HEK293 (cell line): ENCODE measurements around the gene SORT1.

Experiments used
- CTCF ChIA-PET: fragments of 350-600 bp; formaldehyde crosslinking; extraction: SDS; loops from one replicate; lab custom pipeline; 2021; ENCODE audit warnings: antibody characterized with exemption; lab: Yijun Ruan, JAX
- POLR2A ChIA-PET: fragments of 300-600 bp; formaldehyde crosslinking; extraction: SDS; loops from one replicate; lab custom pipeline; 2020; ENCODE audit warnings: antibody characterized with exemption, inconsistent platforms; lab: Yijun Ruan, JAX
- H3K27ac ChIP-seq: fragments of 200-500 bp; sonication (Bioruptor generic); 2 replicates; pipeline ENCODE4 v1.5.1; 2014; ENCODE audit warnings: low read depth, low read length, control low read depth, inconsistent platforms; ENCODE audit errors: extremely low read depth
- H3K36me3 ChIP-seq, 2 experiments: fragments of 200-500 bp in 1 of 2; sonication (Bioruptor generic) in 1 of 2; 1 replicate in 1 of 2; 2 replicates in 1 of 2; pipeline ENCODE4 v1.5.1; 2014 to 2017; ENCODE audit warnings: inconsistent platforms in 2 of 2, low read length in 2 of 2; ENCODE audit not compliant: control insufficient read depth in 2 of 2, insufficient read depth in 1 of 2
- H3K4me1 ChIP-seq: fragments of 200-500 bp; sonication (Bioruptor generic); 2 replicates; pipeline ENCODE4 v1.5.1; 2014; ENCODE audit warnings: mild to moderate bottlenecking, low read length, inconsistent platforms; ENCODE audit not compliant: control insufficient read depth, insufficient read depth
- H3K4me3 ChIP-seq: 2 replicates; pipeline ENCODE4 v1.5.1; 2011; ENCODE audit warnings: low read depth, mild to moderate bottlenecking, control low read depth, low read length, moderate library complexity
- H3K9me3 ChIP-seq: fragments of 200-500 bp; sonication (Bioruptor generic); 2 replicates; pipeline ENCODE4 v1.5.1; 2014; ENCODE audit warnings: low read depth, low read length, inconsistent platforms; ENCODE audit not compliant: control insufficient read depth, insufficient read depth
- FEZF1 ChIP-seq: fragments of 450-650 bp; formaldehyde crosslinking; IDR thresholded peaks from 2 replicates; pipeline ENCODE4 v1.5.1; 2016; ENCODE audit warnings: missing biosample characterization, missing genetic modification characterization
- HIC1 ChIP-seq: fragments of 450-650 bp; formaldehyde crosslinking; IDR thresholded peaks from 2 replicates; pipeline ENCODE4 v1.5.1; 2016; ENCODE audit warnings: missing biosample characterization, missing genetic modification characterization
- KLF10 ChIP-seq: fragments of 450-650 bp; IDR thresholded peaks from 2 replicates; pipeline ENCODE4 v1.5.1; 2018; ENCODE audit warnings: missing biosample characterization, mild to moderate bottlenecking, missing genetic modification characterization
- KLF16 ChIP-seq: fragments of 450-650 bp; formaldehyde crosslinking; IDR thresholded peaks from 2 replicates; pipeline ENCODE4 v1.5.1; 2017; ENCODE audit warnings: missing biosample characterization, missing genetic modification characterization
- KLF7 ChIP-seq: fragments of 450-650 bp; formaldehyde crosslinking; IDR thresholded peaks from 2 replicates; pipeline ENCODE4 v1.5.1; 2016; ENCODE audit warnings: missing biosample characterization, missing genetic modification characterization, borderline replicate concordance
- OSR2 ChIP-seq: fragments of 450-650 bp; formaldehyde crosslinking; IDR thresholded peaks from 2 replicates; pipeline ENCODE4 v1.5.1; 2016; ENCODE audit warnings: missing biosample characterization, missing genetic modification characterization
- PRDM10 ChIP-seq: fragments of 450-650 bp; formaldehyde crosslinking; IDR thresholded peaks from 2 replicates; pipeline ENCODE4 v1.5.1; 2016; ENCODE audit warnings: missing biosample characterization, missing genetic modification characterization
- YY1 ChIP-seq: fragments of 450-650 bp; formaldehyde crosslinking; IDR thresholded peaks from 2 replicates; pipeline ENCODE4 v1.5.1; 2018; ENCODE audit warnings: missing biosample characterization, missing genetic modification characterization
- ZBTB17 ChIP-seq: fragments of 450-650 bp; formaldehyde crosslinking; IDR thresholded peaks from 2 replicates; pipeline ENCODE4 v1.5.1; 2016; ENCODE audit warnings: missing biosample characterization, missing genetic modification characterization
- ZBTB20 ChIP-seq: fragments of 450-650 bp; formaldehyde crosslinking; IDR thresholded peaks from 2 replicates; pipeline ENCODE4 v1.5.1; 2016; ENCODE audit warnings: missing biosample characterization, missing genetic modification characterization
- ZBTB48 ChIP-seq: fragments of 450-650 bp; formaldehyde crosslinking; IDR thresholded peaks from 2 replicates; pipeline ENCODE4 v1.5.1; 2016; ENCODE audit warnings: missing biosample characterization, missing genetic modification characterization
- ZBTB6 ChIP-seq: fragments of 450-650 bp; formaldehyde crosslinking; IDR thresholded peaks from 2 replicates; pipeline ENCODE4 v1.5.1; 2017; ENCODE audit warnings: missing biosample characterization, missing genetic modification characterization
- ZNF121 ChIP-seq: fragments of 450-650 bp; formaldehyde crosslinking; IDR thresholded peaks from 2 replicates; pipeline ENCODE4 v1.5.1; 2016; ENCODE audit warnings: missing biosample characterization, missing genetic modification characterization
- ZNF132 ChIP-seq: fragments of 450-650 bp; formaldehyde crosslinking; IDR thresholded peaks from 2 replicates; pipeline ENCODE4 v1.5.1; 2017; ENCODE audit warnings: missing biosample characterization, missing genetic modification characterization, borderline replicate concordance
- ZNF133 ChIP-seq: fragments of 450-650 bp; formaldehyde crosslinking; IDR thresholded peaks from 2 replicates; pipeline ENCODE4 v1.5.1; 2016; ENCODE audit warnings: missing biosample characterization, missing genetic modification characterization
- ZNF146 ChIP-seq: fragments of 450-650 bp; formaldehyde crosslinking; IDR thresholded peaks from 2 replicates; pipeline ENCODE4 v1.5.1; 2016; ENCODE audit warnings: missing biosample characterization, missing genetic modification characterization
- ZNF175 ChIP-seq: fragments of 450-650 bp; formaldehyde crosslinking; IDR thresholded peaks from 2 replicates; pipeline ENCODE4 v1.5.1; 2016; ENCODE audit warnings: missing biosample characterization, missing genetic modification characterization
- ZNF266 ChIP-seq: fragments of 450-650 bp; formaldehyde crosslinking; IDR thresholded peaks from 2 replicates; pipeline ENCODE4 v1.5.1; 2016; ENCODE audit warnings: missing biosample characterization, missing genetic modification characterization, low read depth
- ZNF398 ChIP-seq: fragments of 450-650 bp; formaldehyde crosslinking; IDR thresholded peaks from 2 replicates; pipeline ENCODE4 v1.5.1; 2017; ENCODE audit warnings: missing biosample characterization, missing genetic modification characterization
- ZNF404 ChIP-seq: fragments of 450-650 bp; formaldehyde crosslinking; IDR thresholded peaks from 2 replicates; pipeline ENCODE4 v1.5.1; 2017; ENCODE audit warnings: missing biosample characterization, missing genetic modification characterization
- ZNF473 ChIP-seq: fragments of 450-650 bp; formaldehyde crosslinking; IDR thresholded peaks from 2 replicates; pipeline ENCODE4 v1.5.1; 2017; ENCODE audit warnings: missing biosample characterization, missing genetic modification characterization
- ZNF488 ChIP-seq: fragments of 450-650 bp; formaldehyde crosslinking; IDR thresholded peaks from 2 replicates; pipeline ENCODE4 v1.5.1; 2016; ENCODE audit warnings: missing biosample characterization, missing genetic modification characterization
- ZNF571 ChIP-seq: fragments of 450-650 bp; formaldehyde crosslinking; IDR thresholded peaks from 2 replicates; pipeline ENCODE4 v1.5.0; 2017; ENCODE audit warnings: missing biosample characterization, missing genetic modification characterization
- ZNF624 ChIP-seq: fragments of 450-650 bp; formaldehyde crosslinking; IDR thresholded peaks from 2 replicates; pipeline ENCODE4 v1.5.1; 2017; ENCODE audit warnings: missing biosample characterization, missing genetic modification characterization
- ZNF660 ChIP-seq: fragments of 450-650 bp; IDR thresholded peaks from 2 replicates; pipeline ENCODE4 v1.5.1; 2018; ENCODE audit warnings: missing biosample characterization, mild to moderate bottlenecking, missing genetic modification characterization
- ZNF76 ChIP-seq: fragments of 450-650 bp; formaldehyde crosslinking; IDR thresholded peaks from 2 replicates; pipeline ENCODE4; 2016; ENCODE audit warnings: low read depth, missing biosample characterization, missing genetic modification characterization, borderline replicate concordance

The SORT1 gene

GRCh38 chr1:109399326-109399957 lies 1.7 kb upstream of the SORT1 start (continued):
- TF ChIP-seq ZNF488 = no peak
- no peak for TF ChIP-seq YY1
- TF ChIP-seq ZNF473 (tag by site-specific recombination) = no peak

GRCh38 chr1:109398343-109399225 lies 866 bp upstream of the SORT1 start:
- H3K4me1 ChIP-seq = peaks cover 8% of the 10 kb centered on the region
- H3K4me3 ChIP-seq = peak overlapping the region; percentile 67
- H3K36me3 ChIP-seq = peaks cover 16 to 25% of the 10 kb centered on the region in 2 experiments
- no peaks in the 10 kb centered on the region for H3K9me3 ChIP-seq
- ChIA-PET CTCF (interaction anchor here (0.6 to 7.8 kb wide), 71 partner anchors 7 to 1562 kb away, joined by 3 to 126 read pairs (median 4); partner anchors contain the start of genes CELSR2, CYB561D1, MYBPHL and PRPF38B), POLR2A (interaction anchor here (0.9 to 3.7 kb wide), 13 partner anchors 12 to 299 kb away, joined by 3 to 30 read pairs (median 7); partner anchors contain the start of genes CELSR2 and PSRC1)
- H3K27ac ChIP-seq = peak overlapping the region; percentile 53; the same call in 1 of the 2 replicates
- no peak for TF ChIP-seq FEZF1
- no peak for TF ChIP-seq KLF7
- TF ChIP-seq KLF10 = no peak
- peak; percentile 29; the same call in 1 of the 2 replicates for TF ChIP-seq ZBTB17 (tag by site-specific recombination)
- no peak for TF ChIP-seq ZNF146 (tag by site-specific recombination)
- TF ChIP-seq ZNF660 (tag by site-specific recombination) = 0 out of 2 replicates have a peak, but pooled peaks have one; percentile 2
- TF ChIP-seq PRDM10 (tag by site-specific recombination) = peak; percentile 11; the same call in 1 of the 2 replicates
- TF ChIP-seq ZNF133 (tag by site-specific recombination) = no peak
- no peak; the same call in none of the 2 replicates for TF ChIP-seq ZNF76
- no peak for TF ChIP-seq ZNF404 (tag by site-specific recombination)
- no peak for TF ChIP-seq HIC1 (tag by site-specific recombination)
- TF ChIP-seq ZNF121 = no peak
- TF ChIP-seq ZNF266 (tag by site-specific recombination) = no peak
- no peak for TF ChIP-seq OSR2 (tag by site-specific recombination)
- no peak for TF ChIP-seq ZBTB48 (tag by site-specific recombination)
- no peak for TF ChIP-seq ZNF132 (tag by site-specific recombination)
- TF ChIP-seq ZNF624 (tag by site-specific recombination) = no peak
- no peak for TF ChIP-seq ZNF398 (tag by site-specific recombination)
- TF ChIP-seq ZBTB20 (tag by site-specific recombination) = peak; percentile 97
- no peak for TF ChIP-seq ZNF571 (tag by site-specific recombination)
- TF ChIP-seq ZBTB6 (tag by site-specific recombination) = peak; percentile 58; the same call in 1 of the 2 replicates
- TF ChIP-seq ZNF175 (tag by site-specific recombination) = no peak
- no peak for TF ChIP-seq KLF16 (tag by site-specific recombination)
